Measurements from ENCODE around the gene TCF4.
A peak's percentile ranks its signal among the peaks of the same experiment; 100 is the strongest.

The TCF4 gene

GRCh38 chr18:55588111-55588869 lies at the start of gene TCF4:
TCF4 (minus strand) TSS chr18:55588192; CDS start chr18:55587116, 1,076 bp downstream.
- ATAC-seq: peak; percentile 28
- no peaks in the 10 kb centered on the region for H3K36me3 Mint-ChIP-seq
- H3K4me1 Mint-ChIP-seq: peaks cover 22% of the 10 kb centered on the region
- peak within 1 kb of the TSS; percentile 84 for H3K27ac Mint-ChIP-seq
- peaks cover 6% of the 10 kb centered on the region for H3K27me3 Mint-ChIP-seq
- peak within 1 kb of the TSS; percentile 89 for H3K4me3 Mint-ChIP-seq
- no peaks in the 10 kb centered on the region for H3K9me3 Mint-ChIP-seq

DNA sequence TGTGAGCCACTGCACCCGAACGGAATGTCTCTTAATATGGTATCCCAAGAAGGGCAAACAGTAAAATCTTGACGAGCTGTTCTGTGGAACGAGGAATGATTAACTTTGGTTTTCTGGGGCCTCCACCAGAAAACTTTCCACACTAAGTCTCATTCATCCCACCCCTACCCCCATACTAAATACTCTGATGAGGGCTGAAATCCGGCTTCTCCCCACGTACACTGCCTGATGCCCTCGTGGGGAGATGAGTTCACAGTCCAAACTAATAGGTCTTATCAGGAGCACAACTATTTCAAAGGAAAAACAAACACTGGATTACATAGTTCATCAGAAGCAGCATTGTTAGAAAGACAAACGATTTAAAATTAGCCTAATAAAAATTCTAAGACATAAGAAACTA lies 49.2 kb upstream of the TCF4 start:
- Mint-ChIP-seq H3K27me3 (peaks cover 10% of the 10 kb centered on the region), H3K27ac (no peak overlapping the region), H3K9me3 (peaks cover 8% of the 10 kb centered on the region), H3K36me3 (peaks cover 8% of the 10 kb centered on the region), H3K4me3 (no peak overlapping the region), H3K4me1 (no peaks in the 10 kb centered on the region)
- ATAC-seq: no peak

GRCh38 chr18:55635439-55635838 lies 47.4 kb upstream of the TCF4 start:
- Mint-ChIP-seq H3K27ac (no peak overlapping the region), H3K9me3 (no peaks in the 10 kb centered on the region), H3K4me3 (no peak overlapping the region), H3K36me3 (no peaks in the 10 kb centered on the region), H3K27me3 (peaks cover 10% of the 10 kb centered on the region), H3K4me1 (no peaks in the 10 kb centered on the region)
- ATAC-seq: no peak

DNA sequence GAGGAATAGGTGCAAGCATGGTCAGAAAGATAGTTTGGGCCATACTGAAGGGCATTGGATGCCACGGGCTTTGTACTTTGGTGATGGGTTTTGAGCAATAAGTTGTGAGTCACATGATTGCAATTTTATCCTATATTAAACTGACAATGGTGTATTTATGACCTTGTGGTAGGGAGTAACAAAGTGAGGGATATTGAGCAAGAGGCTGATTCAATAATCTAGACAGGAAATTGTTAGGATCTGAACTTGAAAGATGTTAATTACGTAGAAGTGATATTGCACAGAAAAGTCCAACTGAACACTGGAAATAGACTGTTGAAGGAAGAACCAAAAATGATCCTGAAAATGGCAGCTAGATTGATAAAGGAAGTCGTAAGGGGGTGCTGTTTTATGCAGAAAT lies 46.6 kb upstream of the TCF4 start:
- no peaks in the 10 kb centered on the region for H3K4me1 Mint-ChIP-seq
- no peak for ATAC-seq
- peaks cover 10% of the 10 kb centered on the region for H3K27me3 Mint-ChIP-seq
- H3K4me3 Mint-ChIP-seq: no peak overlapping the region
- no peaks in the 10 kb centered on the region for H3K9me3 Mint-ChIP-seq
- no peak overlapping the region for H3K27ac Mint-ChIP-seq
- H3K36me3 Mint-ChIP-seq: no peaks in the 10 kb centered on the region

DNA sequence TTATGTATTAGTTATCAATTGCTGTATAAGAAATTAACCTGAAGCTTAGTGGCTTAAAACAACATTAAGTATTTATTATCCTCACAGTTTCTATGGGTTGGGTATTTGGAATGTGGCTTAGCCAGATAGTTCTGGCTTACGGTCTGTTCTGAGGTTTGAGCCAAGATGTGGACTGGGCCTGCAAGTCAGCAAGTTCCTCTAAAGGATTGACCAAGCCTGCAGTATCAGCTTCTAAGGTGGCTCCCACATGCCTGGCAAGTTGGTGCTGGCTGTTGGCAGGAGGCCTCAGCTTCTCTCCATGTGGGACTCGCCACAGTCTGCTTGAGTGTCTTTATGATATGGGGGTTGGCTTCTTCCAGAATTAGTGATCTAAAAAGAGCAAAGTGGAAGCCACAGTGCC lies 45.0 kb upstream of the TCF4 start:
- Mint-ChIP-seq H3K4me1 (no peaks in the 10 kb centered on the region), H3K27ac (no peak overlapping the region), H3K4me3 (no peak overlapping the region), H3K36me3 (no peaks in the 10 kb centered on the region), H3K9me3 (no peaks in the 10 kb centered on the region), H3K27me3 (peaks cover 10% of the 10 kb centered on the region)
- no peak for ATAC-seq

DNA sequence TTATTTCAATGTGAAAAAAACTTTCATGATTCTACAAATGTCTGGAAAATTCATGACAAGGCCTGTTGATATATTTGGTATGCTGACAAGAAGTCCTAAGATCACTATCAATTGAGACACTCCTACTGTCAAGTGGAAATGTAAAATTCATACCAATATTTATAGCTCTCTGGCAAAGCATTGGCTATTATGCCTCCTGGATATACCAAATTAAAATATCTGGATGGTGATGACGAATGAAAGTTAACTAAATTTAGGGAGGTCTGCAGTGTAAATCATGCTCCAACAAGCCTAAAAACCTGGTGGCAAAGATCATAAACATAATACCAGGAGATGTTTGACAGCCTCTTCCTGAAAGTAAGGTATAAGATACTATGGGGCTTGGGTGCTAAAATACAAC lies 41.1 kb upstream of the TCF4 start:
- H3K9me3 Mint-ChIP-seq: no peaks in the 10 kb centered on the region
- no peaks in the 10 kb centered on the region for H3K27me3 Mint-ChIP-seq
- H3K27ac Mint-ChIP-seq: no peak overlapping the region
- H3K4me3 Mint-ChIP-seq: no peak overlapping the region
- H3K36me3 Mint-ChIP-seq: no peaks in the 10 kb centered on the region
- no peaks in the 10 kb centered on the region for H3K4me1 Mint-ChIP-seq
- ATAC-seq: no peak

- Mint-ChIP-seq H3K4me1 (no peaks in the 10 kb centered on the region), H3K9me3 (no peaks in the 10 kb centered on the region), H3K27ac (no peak overlapping the region), H3K36me3 (no peaks in the 10 kb centered on the region), H3K27me3 (no peaks in the 10 kb centered on the region), H3K4me3 (no peak overlapping the region)
- ATAC-seq: no peak
Measured at GRCh38 chr18:55627007-55627406, 39.0 kb upstream of the TCF4 start.

DNA sequence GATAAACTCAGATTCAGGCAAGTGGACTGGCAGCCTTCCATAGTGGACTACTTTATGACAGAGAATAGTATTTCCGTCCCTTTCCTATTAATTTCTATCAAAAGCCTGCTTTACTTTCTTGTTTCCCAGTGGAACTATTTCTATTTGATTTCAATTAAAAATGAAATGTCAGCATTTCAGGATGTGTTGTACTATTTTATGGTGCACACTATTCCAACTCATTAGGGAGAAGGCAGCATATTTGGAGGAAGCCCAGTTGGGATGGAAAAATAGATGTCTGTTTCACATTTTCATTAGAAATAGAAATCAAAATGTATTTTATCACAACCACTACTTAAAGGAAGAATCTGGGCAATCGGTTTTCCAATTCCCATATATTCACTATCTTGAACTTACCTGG lies 37.9 kb upstream of the TCF4 start:
- Mint-ChIP-seq H3K9me3 (no peaks in the 10 kb centered on the region), H3K36me3 (no peaks in the 10 kb centered on the region), H3K4me1 (no peaks in the 10 kb centered on the region), H3K27me3 (no peaks in the 10 kb centered on the region), H3K4me3 (no peak overlapping the region), H3K27ac (no peak overlapping the region)
- ATAC-seq: no peak

DNA sequence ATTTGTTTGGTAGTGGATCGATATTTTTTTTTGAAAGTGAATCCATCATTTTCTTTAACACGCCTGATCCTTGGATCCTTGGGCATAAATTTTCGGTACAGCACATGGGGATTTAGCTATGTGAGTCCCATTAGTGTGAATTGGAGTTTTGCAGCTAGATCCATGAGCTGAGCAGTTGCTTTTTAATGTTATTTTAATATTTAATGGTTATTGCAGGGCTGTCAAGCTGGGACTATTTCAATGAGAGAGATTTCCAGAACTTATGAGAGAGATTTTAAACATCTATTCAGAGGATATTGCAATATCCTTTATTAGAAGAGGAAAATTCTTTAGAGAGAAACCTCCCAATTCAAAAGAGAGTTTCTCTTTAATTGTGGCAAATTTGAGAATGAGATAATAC lies 35.6 kb upstream of the TCF4 start:
- Mint-ChIP-seq H3K27me3 (no peaks in the 10 kb centered on the region), H3K9me3 (peaks cover 9% of the 10 kb centered on the region), H3K36me3 (no peaks in the 10 kb centered on the region), H3K4me1 (no peaks in the 10 kb centered on the region), H3K27ac (no peak overlapping the region), H3K4me3 (no peak overlapping the region)
- no peak for ATAC-seq

GRCh38 chr18:55610506-55610905 lies 22.5 kb upstream of the TCF4 start:
- Mint-ChIP-seq H3K36me3 (no peaks in the 10 kb centered on the region), H3K27ac (no peak overlapping the region), H3K4me1 (peaks cover 8% of the 10 kb centered on the region), H3K9me3 (peaks cover 5% of the 10 kb centered on the region), H3K27me3 (no peaks in the 10 kb centered on the region), H3K4me3 (no peak overlapping the region)
- no peak for ATAC-seq

- H3K36me3 Mint-ChIP-seq: no peaks in the 10 kb centered on the region
- ATAC-seq: no peak
- no peaks in the 10 kb centered on the region for H3K27me3 Mint-ChIP-seq
- H3K27ac Mint-ChIP-seq: no peak overlapping the region
- H3K4me1 Mint-ChIP-seq: peaks cover 20% of the 10 kb centered on the region
- peaks cover 3% of the 10 kb centered on the region for H3K9me3 Mint-ChIP-seq
- H3K4me3 Mint-ChIP-seq: no peak overlapping the region
Measured at GRCh38 chr18:55609160-55609825, 21.3 kb upstream of the TCF4 start.

- no peak for ATAC-seq
- H3K27me3 Mint-ChIP-seq: no peaks in the 10 kb centered on the region
Measured at GRCh38 chr18:55608497-55608896, 20.5 kb upstream of the TCF4 start.

DNA sequence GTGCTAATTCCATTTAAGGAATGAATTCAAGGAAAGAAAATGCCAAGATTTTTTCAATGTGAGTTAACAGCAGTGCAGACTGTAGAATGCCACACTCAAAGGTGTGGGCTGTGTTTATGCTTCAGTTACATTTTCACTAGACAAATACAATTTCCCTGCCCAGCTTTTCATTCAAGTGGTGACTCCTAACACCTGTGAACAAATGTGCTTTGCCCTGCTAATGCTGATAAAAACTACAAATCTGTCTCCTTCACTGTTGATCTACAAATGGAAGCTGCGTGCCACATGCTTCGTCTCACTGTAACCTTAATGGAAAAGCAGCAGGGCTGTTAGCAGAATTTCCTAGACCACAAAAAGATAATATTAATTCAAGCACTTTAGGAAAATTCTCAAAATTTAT lies 19.8 kb upstream of the TCF4 start:
- H3K27ac Mint-ChIP-seq: no peak overlapping the region
- no peaks in the 10 kb centered on the region for H3K27me3 Mint-ChIP-seq
- H3K36me3 Mint-ChIP-seq: no peaks in the 10 kb centered on the region
- peaks cover 20% of the 10 kb centered on the region for H3K4me1 Mint-ChIP-seq
- no peak overlapping the region for H3K4me3 Mint-ChIP-seq
- no peak for ATAC-seq
- H3K9me3 Mint-ChIP-seq: no peaks in the 10 kb centered on the region

More at GRCh38 chr18:55608497-55608896, 20.5 kb upstream of the TCF4 start:
- peaks cover 2% of the 10 kb centered on the region for H3K9me3 Mint-ChIP-seq
- H3K27ac Mint-ChIP-seq: no peak overlapping the region
- H3K4me1 Mint-ChIP-seq: peaks cover 20% of the 10 kb centered on the region
- H3K36me3 Mint-ChIP-seq: no peaks in the 10 kb centered on the region
- H3K4me3 Mint-ChIP-seq: no peak overlapping the region

DNA sequence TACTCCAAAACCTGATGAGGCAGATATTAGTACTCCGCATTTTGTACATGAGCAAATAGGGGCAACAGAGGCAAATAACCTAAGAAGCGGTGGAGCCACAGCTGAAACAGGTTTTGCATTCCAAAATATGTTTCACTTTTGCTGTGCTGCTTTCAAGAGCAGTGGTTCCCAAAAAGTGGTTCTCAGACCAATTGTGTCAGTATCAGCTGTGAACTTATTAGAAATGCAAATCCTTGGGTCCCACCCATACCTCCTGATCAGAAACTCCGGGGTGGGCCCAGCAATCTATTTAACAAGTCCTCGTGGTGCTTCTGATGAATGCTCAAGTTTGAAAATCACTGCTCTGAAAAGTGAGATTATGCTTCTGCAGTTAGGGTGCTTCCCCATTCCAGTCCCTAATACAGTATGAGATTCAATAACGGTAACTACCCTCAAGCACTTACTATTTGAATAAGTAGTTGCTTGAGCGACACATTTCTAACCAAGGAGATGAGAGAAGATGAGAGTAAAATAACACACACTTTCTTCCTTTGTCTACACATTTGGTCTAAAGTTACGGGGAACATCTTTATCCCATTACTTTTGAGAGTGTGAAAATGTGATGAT lies 17.8 kb upstream of the TCF4 start:
- no peaks in the 10 kb centered on the region for H3K27me3 Mint-ChIP-seq
- H3K9me3 Mint-ChIP-seq: no peaks in the 10 kb centered on the region
- H3K4me3 Mint-ChIP-seq: peak overlapping the region; percentile 6
- ATAC-seq: peak; percentile 76
- no peaks in the 10 kb centered on the region for H3K36me3 Mint-ChIP-seq
- no peak overlapping the region for H3K27ac Mint-ChIP-seq
- H3K4me1 Mint-ChIP-seq: peaks cover 20% of the 10 kb centered on the region

GRCh38 chr18:55603775-55604174 lies 15.8 kb upstream of the TCF4 start:
- no peak for ATAC-seq
- Mint-ChIP-seq H3K36me3 (no peaks in the 10 kb centered on the region), H3K4me1 (peaks cover 20% of the 10 kb centered on the region), H3K9me3 (no peaks in the 10 kb centered on the region), H3K27me3 (no peaks in the 10 kb centered on the region), H3K27ac (no peak overlapping the region), H3K4me3 (no peak overlapping the region)

GRCh38 chr18:55593888-55594287 lies 5.9 kb upstream of the TCF4 start:
- peaks cover 8% of the 10 kb centered on the region for H3K4me1 Mint-ChIP-seq
- H3K27me3 Mint-ChIP-seq: no peaks in the 10 kb centered on the region
- no peaks in the 10 kb centered on the region for H3K9me3 Mint-ChIP-seq
- H3K36me3 Mint-ChIP-seq: no peaks in the 10 kb centered on the region
- no peak for ATAC-seq
- H3K4me3 Mint-ChIP-seq: no peak overlapping the region
- H3K27ac Mint-ChIP-seq: no peak overlapping the region

Data from stimulated activated memory B cell treated with anti-CD40 and anti-IgM and Interleukin-4, amounts not matched to agents 10 μg/mL and 1 μg/mL and 100 μg/mL, for 72 hours (primary cell).